GM21381 (cell line): ENCODE results near the gene TMEM50B.
"Not testable (repeated sequence)": the region's sequence is repeated elsewhere in the genome, so short reads cannot be mapped to it uniquely, and the experiment has no call there.

Experiments used
- ATAC-seq: cut with Tn5 transposase; IDR thresholded peaks from one replicate; pipeline ENCODE4 v1.9.1; 2021; ENCODE audit warnings: mild to moderate bottlenecking, moderate library complexity; ENCODE audit not compliant: unreplicated experiment

TMEM50B gene

GRCh38 chr21:33479679-33480480 lies at the start of gene TMEM50B:
TMEM50B (minus strand) TSS chr21:33479974; CDS start chr21:33468885, 11,089 bp downstream.
- peak; percentile 87 for ATAC-seq

GRCh38 chr21:33522953-33523349 lies 43.2 kb upstream of the TMEM50B start:
- ATAC-seq, result no peak

GRCh38 chr21:33522297-33522952 lies 42.7 kb upstream of the TMEM50B start:
- ATAC-seq, result no peak

DNA sequence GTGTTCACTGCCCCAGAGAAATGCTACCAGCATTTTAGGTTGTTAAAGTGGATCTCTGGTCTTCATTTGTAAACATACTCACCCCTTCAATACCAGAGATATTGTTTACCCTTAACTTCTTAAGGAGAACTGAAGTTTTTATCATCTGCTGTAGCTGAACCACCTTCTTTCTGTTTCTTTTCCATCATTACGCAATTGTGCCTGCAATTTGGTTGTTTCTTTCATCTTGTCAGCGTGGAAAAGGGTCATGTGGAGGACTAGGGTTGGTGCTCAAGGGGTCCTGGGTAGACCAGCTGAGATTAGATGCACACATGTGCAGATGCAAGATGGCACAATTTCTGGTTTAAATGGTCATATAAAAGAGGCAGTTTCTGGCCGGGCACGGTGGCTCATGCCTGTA lies 39.1 kb upstream of the TMEM50B start:
- no peak for ATAC-seq

DNA sequence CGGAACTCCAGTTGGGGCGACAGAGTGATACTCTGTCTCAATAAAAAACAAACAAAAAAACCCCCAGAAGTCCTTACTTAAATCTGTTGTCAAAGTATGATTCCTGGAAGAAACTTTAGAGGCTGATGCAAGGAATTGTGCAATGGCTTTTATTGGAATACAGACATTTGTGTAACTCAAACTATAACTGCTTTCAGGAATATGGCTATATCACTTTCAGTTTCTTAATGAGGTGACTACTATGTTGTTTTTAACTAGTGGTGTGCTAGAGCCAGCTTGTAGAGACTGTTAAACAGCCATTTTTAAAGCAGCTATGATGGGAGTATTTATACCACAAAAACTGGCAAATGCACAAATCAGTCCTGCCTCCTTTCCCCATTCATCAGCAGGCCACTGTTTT lies 34.5 kb upstream of the TMEM50B start:
- ATAC-seq, result no peak

- no peak for ATAC-seq
Measured at GRCh38 chr21:33512481-33512880, 32.7 kb upstream of the TMEM50B start.

DNA sequence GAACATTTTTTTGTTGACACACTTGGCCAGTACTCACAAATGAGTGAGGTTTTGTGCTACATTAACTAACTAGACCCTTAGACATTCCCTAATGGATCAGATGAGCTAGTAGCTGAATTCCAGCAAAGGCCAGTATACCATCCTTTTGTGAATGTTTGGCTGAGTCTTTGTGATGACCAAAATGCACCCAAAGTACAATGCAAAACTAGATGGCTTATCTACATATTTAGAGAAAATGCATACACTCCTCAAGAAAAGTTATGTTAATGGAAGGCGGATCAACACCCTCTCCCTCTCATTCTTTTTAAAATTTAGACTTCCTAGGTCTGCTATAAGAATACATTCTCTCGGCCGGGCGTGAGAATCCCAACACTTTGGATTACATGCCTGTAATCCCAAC lies 31.9 kb upstream of the TMEM50B start:
- no peak for ATAC-seq

- no peak for ATAC-seq
Measured at GRCh38 chr21:33510826-33511225, 31.1 kb upstream of the TMEM50B start.

- not testable (repeated sequence) for ATAC-seq
Measured at GRCh38 chr21:33507003-33507402, 27.2 kb upstream of the TMEM50B start.

GRCh38 chr21:33505833-33506232 lies 26.1 kb upstream of the TMEM50B start:
- ATAC-seq, result no peak

GRCh38 chr21:33496345-33496744 lies 16.6 kb upstream of the TMEM50B start:
- no peak for ATAC-seq

DNA sequence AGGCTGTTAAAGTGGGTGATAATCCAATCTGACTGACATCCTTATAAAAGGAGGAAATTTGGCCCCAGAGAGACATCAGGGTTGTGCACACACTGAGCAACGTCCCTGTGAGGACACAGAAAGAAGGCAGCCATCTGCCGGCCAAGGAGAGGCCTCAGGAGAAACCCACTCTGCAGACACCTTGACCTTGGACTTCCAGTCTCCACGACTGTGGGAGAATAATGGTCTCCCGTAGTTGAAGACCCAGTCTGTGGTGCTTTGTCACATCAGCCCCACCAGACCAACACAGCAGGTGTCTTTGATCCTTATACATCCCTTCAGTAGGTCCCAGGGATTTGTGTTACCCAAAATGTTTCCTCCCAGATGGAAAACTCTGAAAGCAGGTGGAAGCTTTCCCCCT lies 16.0 kb upstream of the TMEM50B start:
- ATAC-seq, result no peak

- no peak for ATAC-seq
Measured at GRCh38 chr21:33493756-33494155, 14.0 kb upstream of the TMEM50B start.

GRCh38 chr21:33492571-33492970 lies 12.8 kb upstream of the TMEM50B start:
- no peak for ATAC-seq

GRCh38 chr21:33491373-33492102 lies 11.8 kb upstream of the TMEM50B start, which contains the start of gene DNAJC28:
DNAJC28 (minus strand) TSS chr21:33491716; CDS start chr21:33489393, 2,323 bp downstream.
- ATAC-seq, result peak; percentile 99

DNA sequence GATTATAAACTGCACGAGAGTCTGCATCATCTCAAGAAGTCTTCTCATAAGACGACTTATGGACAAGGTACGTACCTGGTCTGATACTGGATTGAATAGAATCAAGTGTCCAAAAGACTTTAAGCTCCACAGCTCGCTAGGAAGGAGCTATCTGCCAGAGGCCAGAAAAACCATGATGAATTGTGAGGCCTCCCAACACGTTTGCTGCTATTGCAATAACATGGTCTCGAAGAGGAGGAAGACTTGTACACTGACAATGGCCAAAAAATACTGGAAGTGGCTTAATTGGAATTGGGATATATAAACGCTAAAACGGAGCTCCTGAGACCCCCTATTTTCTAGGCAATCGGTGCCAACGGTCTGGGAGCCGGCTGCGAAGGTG lies 11.2 kb upstream of the TMEM50B start:
- ATAC-seq, result no peak

GRCh38 chr21:33488936-33489335 lies 9.2 kb upstream of the TMEM50B start:
- no peak for ATAC-seq

DNA sequence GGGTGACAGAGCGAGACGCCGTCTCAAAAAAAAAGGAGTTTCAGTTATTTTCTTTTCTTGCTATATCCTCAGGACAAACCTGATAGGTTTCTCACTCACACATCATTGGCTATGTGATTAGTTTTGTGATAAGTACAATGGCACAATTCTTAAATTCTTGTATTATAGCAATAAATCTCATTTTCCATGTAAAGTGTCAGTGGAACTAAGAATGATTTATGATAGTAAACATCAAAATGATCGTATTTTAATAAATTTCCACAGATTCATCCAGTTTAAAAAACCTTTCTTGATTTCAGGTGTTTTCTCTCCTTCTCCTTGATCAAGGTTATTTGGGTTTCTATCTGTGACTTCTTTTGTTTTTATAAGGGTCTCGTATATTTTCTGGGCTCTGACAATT lies 8.2 kb upstream of the TMEM50B start:
- ATAC-seq, result no peak

- no peak for ATAC-seq
Measured at GRCh38 chr21:33481314-33481943, 1.7 kb upstream of the TMEM50B start.

DNA sequence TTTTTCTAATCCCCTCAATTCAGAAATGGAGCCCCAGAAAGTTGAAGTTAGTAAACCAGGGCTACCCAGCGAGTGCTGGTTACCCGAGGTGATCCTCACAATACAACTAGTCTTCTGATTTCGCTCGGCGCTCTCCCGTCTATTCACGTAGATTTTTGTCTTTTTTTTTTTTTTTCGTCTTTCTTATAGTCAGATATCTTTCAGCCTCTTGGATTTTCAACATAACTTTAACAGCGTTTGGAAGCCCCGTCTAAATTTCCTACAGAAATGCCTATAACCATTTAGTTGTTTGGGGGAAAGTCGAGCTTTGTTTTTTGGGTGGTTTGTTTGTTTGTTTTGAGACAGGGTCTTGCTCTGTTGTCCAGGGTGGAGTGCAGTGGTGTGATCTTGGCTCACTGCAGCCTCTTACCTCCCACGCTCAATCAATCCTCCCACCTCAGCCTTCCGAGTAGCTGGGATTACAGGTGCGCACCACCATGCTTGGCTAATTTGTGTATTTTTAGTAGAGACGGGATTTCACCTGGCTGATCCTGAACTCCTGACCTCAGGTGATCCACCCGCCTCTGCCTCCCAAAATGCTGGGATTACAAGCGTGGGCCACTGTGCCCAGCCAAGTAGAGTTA lies 818 bp upstream of the TMEM50B start:
- no peak for ATAC-seq
